Caco-2 (cell line): ENCODE measurements around the gene TRAK1. TPM values are rescaled to one million over a fixed set of nuclear protein-coding genes. Genes with fewer than 3 reads are reported as not detected.
A peak's percentile ranks its signal among the peaks of the same experiment; 100 is the strongest.

Source experiments
- BruUV-seq: library from RNA; stranded (reverse); fragments of 400-500 nt; replicated peaks from 2 replicates; lab custom pipeline; 2021; lab: Mats Ljungman, UMichigan
- CTCF ChIA-PET: fragments of 300-600 bp; sonication (Branson Sonifier 250); formaldehyde crosslinking; loops from one replicate; lab custom pipeline; 2022; ENCODE audit warnings: antibody characterized with exemption; lab: Charles Lee
- POLR2A ChIA-PET: fragments of 300-600 bp; sonication (Branson Sonifier 250); formaldehyde crosslinking; loops from one replicate; lab custom pipeline; 2022; ENCODE audit warnings: antibody characterized with exemption; lab: Charles Lee
- DNase-seq, 2 experiments: peaks; one replicate each; pipeline versions ENCODE4 v3.0.0 to v3.0.0-alpha.2; 2020 to 2022
- H3K27me3 ChIP-seq: replicated peaks from 2 replicates; pipeline ENCODE4 v1.6.0; 2011; ENCODE audit warnings: low read length; ENCODE audit not compliant: control insufficient read depth, insufficient read depth
- H3K36me3 ChIP-seq: 2 replicates; pipeline ENCODE4 v1.5.1; 2011; ENCODE audit warnings: low read length; ENCODE audit not compliant: control insufficient read depth, insufficient read depth
- H3K4me1 ChIP-seq: fragments of 250-450 bp; sonication (Bioruptor Pico); 2 replicates; pipeline ENCODE4 v1.5.1; 2020; ENCODE audit warnings: mild to moderate bottlenecking
- H3K4me3 ChIP-seq: 2 replicates; pipeline ENCODE4 v1.5.1; 2011; ENCODE audit warnings: low read depth, mild to moderate bottlenecking, control low read depth, low read length
- H3K9me3 ChIP-seq: fragments of 250-450 bp; sonication (Bioruptor Pico); 2 replicates; pipeline ENCODE4 v1.5.1; 2020; ENCODE audit warnings: mild to moderate bottlenecking, moderate library complexity
- H3K27ac Mint-ChIP-seq: one replicate; pipeline ENCODE4 v1.8.0; 2022; ENCODE audit warnings: mixed read lengths; ENCODE audit not compliant: unreplicated experiment
- H3K27me3 Mint-ChIP-seq: one replicate; pipeline ENCODE4 v1.8.0; 2022; ENCODE audit warnings: mixed read lengths; ENCODE audit not compliant: insufficient read depth, unreplicated experiment
- H3K36me3 Mint-ChIP-seq: one replicate; pipeline ENCODE4 v1.8.0; 2022; ENCODE audit warnings: mild to moderate bottlenecking, mixed read lengths; ENCODE audit not compliant: insufficient read depth, unreplicated experiment
- H3K4me1 Mint-ChIP-seq: one replicate; pipeline ENCODE4 v1.8.0; 2022; ENCODE audit warnings: low read depth, mixed read lengths; ENCODE audit not compliant: unreplicated experiment
- H3K4me3 Mint-ChIP-seq: one replicate; pipeline ENCODE4 v1.8.0; 2022; ENCODE audit warnings: mild to moderate bottlenecking, moderate library complexity, mixed read lengths; ENCODE audit not compliant: unreplicated experiment
- H3K9me3 Mint-ChIP-seq: one replicate; pipeline ENCODE4 v1.8.0; 2022; ENCODE audit warnings: mixed read lengths; ENCODE audit not compliant: unreplicated experiment
- CTCF ChIP-seq, 2 experiments: fragments of 200-600 bp in 1 of 2; IDR thresholded peaks; 1 replicate in 1 of 2; 2 replicates in 1 of 2; pipeline versions ENCODE4 v1.5.1 to v1.8.0; 2011 to 2022; ENCODE audit warnings: antibody characterized with exemption in 1 of 2, control low read depth in 1 of 2, inconsistent platforms in 1 of 2, low read depth in 1 of 2, low read length in 1 of 2, mild to moderate bottlenecking in 1 of 2, moderate library complexity in 1 of 2; ENCODE audit not compliant: insufficient read depth in 1 of 2, severe bottlenecking in 1 of 2, unreplicated experiment in 1 of 2
- intact Hi-C: fragments of 100-400 bp; cut with micrococcal nuclease; formaldehyde crosslinking; loops from one replicate; pipeline ENCODE4 v1.10.0; 2022; ENCODE audit not compliant: unreplicated experiment
- total RNA-seq: library from RNA; stranded (reverse); gene quantifications from 2 replicates; pipeline ENCODE4 v1.2.3, GENCODE V29; 2022

The TRAK1 gene
- total RNA-seq, 1 experiment from 2014 or later = 33.3 TPM

- Mint-ChIP-seq H3K4me1 (no peaks in the 10 kb centered on the region), H3K4me3 (no peak overlapping the region), H3K27me3 (no peaks in the 10 kb centered on the region), H3K9me3 (peaks cover 7% of the 10 kb centered on the region), H3K27ac (peak overlapping the region; percentile 61), H3K36me3 (peaks cover 31% of the 10 kb centered on the region)
- Histone ChIP-seq H3K27me3 (no peaks in the 10 kb centered on the region), H3K36me3 (no peaks in the 10 kb centered on the region; the same call in none of the 2 replicates), H3K4me1 (peaks cover 8% of the 10 kb centered on the region), H3K9me3 (no peaks in the 10 kb centered on the region), H3K4me3 (no peak overlapping the region)
- intact Hi-C loops = no loop called here
- ChIA-PET POLR2A (interaction anchor here (0.6 kb wide), 1 partner anchor 244 kb away, joined by 16 read pairs; the partner anchor contains the start of gene ULK4), CTCF (no interaction called here)
- TF ChIP-seq CTCF (IDR thresholded peaks at IDR 0.05; ENCODE audit: insufficient read depth in 1 of 2, low read depth in 1 of 2, low read length in 1 of 2, severe bottlenecking in 1 of 2, unreplicated experiment in 1 of 2) = no peak
- DNase-seq = no peak
- BruUV-seq = no TSS peak
Measured at GRCh38 chr3:42205800-42206514, 114.8 kb downstream of the TRAK1 start.

- H3K4me3 Mint-ChIP-seq = no peak overlapping the region
- H3K27ac Mint-ChIP-seq = peak overlapping the region; percentile 71
- Histone ChIP-seq H3K36me3 (no peaks in the 10 kb centered on the region; the same call in none of the 2 replicates), H3K27me3 (no peaks in the 10 kb centered on the region), H3K4me1 (peaks cover 10% of the 10 kb centered on the region), H3K9me3 (no peaks in the 10 kb centered on the region), H3K4me3 (no peak overlapping the region)
- H3K36me3 Mint-ChIP-seq = peaks cover 26% of the 10 kb centered on the region
- ChIA-PET CTCF (interaction anchor here (0.9 to 2.0 kb wide), 2 partner anchors 11 to 19 kb away, joined by 3 to 10 read pairs; no protein-coding TSS in a partner anchor), POLR2A (interaction anchor here (1.4 kb wide), 1 partner anchor 80 kb away, joined by 5 read pairs; no protein-coding TSS in a partner anchor)
- intact Hi-C loops = no loop called here
- TF ChIP-seq CTCF (IDR thresholded peaks at IDR 0.05; ENCODE audit: insufficient read depth in 1 of 2, low read depth in 1 of 2, low read length in 1 of 2, severe bottlenecking in 1 of 2, unreplicated experiment in 1 of 2) = no peak
- no peak for DNase-seq
- H3K4me1 Mint-ChIP-seq = no peaks in the 10 kb centered on the region
- BruUV-seq = no TSS peak
- no peaks in the 10 kb centered on the region for H3K27me3 Mint-ChIP-seq
- H3K9me3 Mint-ChIP-seq = peaks cover 7% of the 10 kb centered on the region
Measured at GRCh38 chr3:42209917-42210316, 118.8 kb downstream of the TRAK1 start.

DNA sequence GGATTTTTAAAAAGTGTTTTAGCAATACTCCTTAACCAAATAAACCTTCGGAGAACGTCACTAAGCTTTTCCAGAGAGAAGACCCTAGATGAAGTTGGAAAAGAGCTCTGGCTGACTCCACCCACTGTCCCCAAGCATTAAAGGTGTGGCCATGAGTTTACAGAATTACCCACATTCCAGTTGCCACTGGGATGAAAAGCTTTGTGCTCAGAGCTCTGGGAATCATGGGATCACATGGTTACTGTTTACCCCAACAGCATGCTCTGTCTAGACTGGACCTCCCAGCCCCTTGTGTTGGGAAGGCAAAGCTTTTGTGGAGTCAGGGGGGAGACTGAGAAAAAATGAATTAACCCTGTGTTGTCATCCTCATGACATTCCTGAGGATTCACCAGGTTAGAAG lies 119.6 kb downstream of the TRAK1 start:
- Mint-ChIP-seq H3K4me1 (no peaks in the 10 kb centered on the region), H3K27ac (peak overlapping the region; percentile 71), H3K36me3 (peaks cover 26% of the 10 kb centered on the region), H3K4me3 (no peak overlapping the region), H3K27me3 (no peaks in the 10 kb centered on the region), H3K9me3 (peaks cover 7% of the 10 kb centered on the region)
- intact Hi-C loops = no loop called here
- peak in 1 of 2 experiments; percentile 53 for DNase-seq
- H3K4me1 ChIP-seq = peaks cover 10% of the 10 kb centered on the region
- ChIA-PET POLR2A (interaction anchor here (0.5 to 1.4 kb wide), 2 partner anchors 19 to 80 kb away, joined by 5 to 6 read pairs; no protein-coding TSS in a partner anchor), CTCF (interaction anchor here (0.5 to 2.0 kb wide), 6 partner anchors 10 to 93 kb away, joined by 3 to 10 read pairs (median 6); no protein-coding TSS in a partner anchor)
- no peaks in the 10 kb centered on the region for H3K27me3 ChIP-seq
- H3K36me3 ChIP-seq = no peaks in the 10 kb centered on the region; the same call in none of the 2 replicates
- H3K4me3 ChIP-seq = no peak overlapping the region
- BruUV-seq = no TSS peak
- no peaks in the 10 kb centered on the region for H3K9me3 ChIP-seq
- no peak for TF ChIP-seq CTCF (IDR thresholded peaks at IDR 0.05; ENCODE audit: insufficient read depth in 1 of 2, low read depth in 1 of 2, low read length in 1 of 2, severe bottlenecking in 1 of 2, unreplicated experiment in 1 of 2)
